Measurements from ENCODE around the gene POLE2.

- TF ChIP-seq POLR2A (IDR thresholded peaks at IDR 0.05), result no peak
- TF ChIP-seq POLR2AphosphoS5 (IDR thresholded peaks at IDR 0.05; ENCODE audit: insufficient read depth in 1 of 2, low read depth in 1 of 2), result no peak
- TF ChIP-seq CTCF (IDR thresholded peaks at IDR 0.05), result no peak
These were observed 50.4 kb downstream of the POLE2 start for GRCh38 chr14:49637534-49638078.
